Brain microvascular endothelial cell (primary cell): ENCODE results near the gene GUCY2D.
A peak's percentile ranks its signal among the peaks of the same experiment; 100 is the strongest.

Source experiments
- DNase-seq: peaks from one replicate; pipeline ENCODE4 v3.0.0-alpha.2; 2020
- H3K27ac ChIP-seq: fragments of 250-450 bp; sonication (Bioruptor Pico); 2 replicates; pipeline ENCODE4 v1.5.1; 2020; ENCODE audit warnings: mild to moderate bottlenecking, moderate library complexity
- H3K27me3 ChIP-seq: fragments of 250-450 bp; sonication (Bioruptor Pico); replicated peaks from 2 replicates; pipeline ENCODE4 v1.5.1; 2020; ENCODE audit warnings: mild to moderate bottlenecking
- H3K36me3 ChIP-seq: fragments of 250-450 bp; sonication (Bioruptor Pico); replicated peaks from 2 replicates; pipeline ENCODE4 v1.5.1; 2020; ENCODE audit warnings: mild to moderate bottlenecking
- H3K4me3 ChIP-seq: 2 replicates; pipeline ENCODE4 v1.5.1; 2011; ENCODE audit warnings: low read depth, mild to moderate bottlenecking, control low read depth, low read length, moderate library complexity
- CTCF ChIP-seq: IDR thresholded peaks from 2 replicates; pipeline ENCODE4 v1.5.1; 2011; ENCODE audit warnings: low read depth, mild to moderate bottlenecking, moderate library complexity, low read length, control low read depth, inconsistent platforms; ENCODE audit errors: missing control alignments
- in situ Hi-C: cut with HindIII; loops from 2 replicates; pipeline ENCODE4 v1.10.0; 2017; ENCODE audit warnings: low sequenced_read_pairs, low pct_ligation_motif_present

GUCY2D gene

GRCh38 chr17:7988750-7989178, 13.7 kb upstream of the GUCY2D start:
- no peaks in the 10 kb centered on the region for H3K36me3 ChIP-seq
- no peaks in the 10 kb centered on the region for H3K27me3 ChIP-seq
- no peak overlapping the region for H3K4me3 ChIP-seq
- peak; percentile 53 for TF ChIP-seq CTCF
- H3K27ac ChIP-seq, result no peak overlapping the region
- in situ Hi-C loops, result no loop called here
- peak; percentile 85 for DNase-seq

GRCh38 chr17:7989781-7990655, 12.4 kb upstream of the GUCY2D start:
- H3K27me3 ChIP-seq, result no peaks in the 10 kb centered on the region
- in situ Hi-C loops, result no loop called here
- TF ChIP-seq CTCF, result peak; percentile 96
- no peaks in the 10 kb centered on the region for H3K36me3 ChIP-seq
- H3K27ac ChIP-seq, result no peak overlapping the region
- H3K4me3 ChIP-seq, result peak overlapping the region; percentile 58
- peak; percentile 53 for DNase-seq

GRCh38 chr17:7992516-7992915, 9.9 kb upstream of the GUCY2D start:
- TF ChIP-seq CTCF, result no peak
- H3K27ac ChIP-seq, result no peak overlapping the region
- in situ Hi-C loops, result no loop called here
- H3K36me3 ChIP-seq, result no peaks in the 10 kb centered on the region
- no peaks in the 10 kb centered on the region for H3K27me3 ChIP-seq
- DNase-seq, result peak; percentile 38
- no peak overlapping the region for H3K4me3 ChIP-seq

GRCh38 chr17:7992924-7993323, 9.5 kb upstream of the GUCY2D start:
- Histone ChIP-seq H3K27ac (no peak overlapping the region), H3K27me3 (no peaks in the 10 kb centered on the region), H3K4me3 (no peak overlapping the region), H3K36me3 (no peaks in the 10 kb centered on the region)
- TF ChIP-seq CTCF, result no peak
- no peak for DNase-seq
- in situ Hi-C loops, result no loop called here

GRCh38 chr17:7993972-7994589, 8.3 kb upstream of the GUCY2D start:
- no peak for TF ChIP-seq CTCF
- Histone ChIP-seq H3K36me3 (no peaks in the 10 kb centered on the region), H3K27me3 (no peaks in the 10 kb centered on the region), H3K4me3 (no peak overlapping the region), H3K27ac (no peak overlapping the region)
- DNase-seq, result no peak
- in situ Hi-C loops, result no loop called here
